Activated CD8-positive, alpha-beta T cell treated with anti-CD3 and anti-CD28 coated beads for 36 hours (primary cell): ENCODE data around the gene AKAP13. TPM values are rescaled to one million over a fixed set of nuclear protein-coding genes. Genes with fewer than 3 reads are reported as not detected.

Experiments
- ATAC-seq: fragments of 200-7000 bp; cut with Tn5 transposase; one replicate; pipeline ENCODE4 v1.10.0; 2021; ENCODE audit warnings: mild to moderate bottlenecking, moderate library complexity
- CTCF ChIA-PET: fragments of 350-600 bp; sonication (Branson Sonifier 250); formaldehyde crosslinking; loops from one replicate; lab custom pipeline; 2021; ENCODE audit warnings: antibody characterized with exemption; lab: Charles Lee
- POLR2A ChIA-PET: fragments of 350-600 bp; sonication (Branson Sonifier 250); formaldehyde crosslinking; loops from one replicate; lab custom pipeline; 2021; ENCODE audit warnings: antibody characterized with exemption; lab: Charles Lee
- DNase-seq: peaks from one replicate; pipeline ENCODE4 v3.0.0-alpha.2; 2020
- H3K27ac Mint-ChIP-seq: one replicate; pipeline ENCODE4 v1.8.0; 2021; ENCODE audit warnings: mild to moderate bottlenecking, mixed read lengths
- H3K27me3 Mint-ChIP-seq: one replicate; pipeline ENCODE4 v1.8.0; 2021; ENCODE audit warnings: mixed read lengths
- H3K36me3 Mint-ChIP-seq: one replicate; pipeline ENCODE4 v1.8.0; 2021; ENCODE audit warnings: low read depth, mixed read lengths
- H3K4me1 Mint-ChIP-seq: one replicate; pipeline ENCODE4 v1.8.0; 2021; ENCODE audit warnings: low read depth, mixed read lengths
- H3K4me3 Mint-ChIP-seq: one replicate; pipeline ENCODE4 v1.8.0; 2021; ENCODE audit warnings: mild to moderate bottlenecking, moderate library complexity, mixed read lengths
- H3K9me3 Mint-ChIP-seq: one replicate; pipeline ENCODE4 v1.8.0; 2021; ENCODE audit warnings: mixed read lengths
- CTCF ChIP-seq: fragments of 200-600 bp; IDR thresholded peaks from one replicate; pipeline ENCODE4 v1.8.0; 2022; ENCODE audit warnings: antibody characterized with exemption, mild to moderate bottlenecking
- intact Hi-C: fragments of 100-400 bp; cut with micrococcal nuclease; formaldehyde crosslinking; loops from one replicate; pipeline ENCODE4 v1.10.0; 2022
- total RNA-seq, 2 experiments: library from RNA; stranded (reverse); gene quantifications; one replicate each; pipeline ENCODE4 v1.2.3, GENCODE V29; 2021

Gene AKAP13
- total RNA-seq, 2 experiments from 2014 or later, result 79.1 to 79.5 TPM

- peaks cover 50% of the 10 kb centered on the region for H3K36me3 Mint-ChIP-seq
- DNase-seq (no peak), ATAC-seq (no peak)
- peaks cover 10% of the 10 kb centered on the region for H3K9me3 Mint-ChIP-seq
- no peak overlapping the region for H3K27ac Mint-ChIP-seq
- ChIA-PET POLR2A (interaction anchor here (1.5 kb wide), 1 partner anchor 26 kb away, joined by 3 read pairs; no protein-coding TSS in a partner anchor), CTCF (interaction anchor here (1.1 kb wide), 1 partner anchor 12 kb away, joined by 3 read pairs; no protein-coding TSS in a partner anchor)
- no peak for TF ChIP-seq CTCF
- H3K4me1 Mint-ChIP-seq, result no peaks in the 10 kb centered on the region
- intact Hi-C loops, result no loop called here
- H3K27me3 Mint-ChIP-seq, result no peaks in the 10 kb centered on the region
- H3K4me3 Mint-ChIP-seq, result no peak overlapping the region
Observed at GRCh38 chr15:85737061-85737460, 356.7 kb downstream of the AKAP13 start.

GRCh38 chr15:85741021-85741421 is 360.6 kb downstream of the AKAP13 start:
- no peaks in the 10 kb centered on the region for H3K9me3 Mint-ChIP-seq
- ChIA-PET CTCF (interaction anchor here (1.0 kb wide), 1 partner anchor 84 kb away, joined by 3 read pairs; no protein-coding TSS in a partner anchor), POLR2A (interaction anchor here (0.7 to 1.2 kb wide), 2 partner anchors 438 to 759 kb away, joined by 3 read pairs; partner anchors contain the start of gene PDE8A)
- H3K36me3 Mint-ChIP-seq, result peaks cover 42% of the 10 kb centered on the region
- H3K27ac Mint-ChIP-seq, result no peak overlapping the region
- DNase-seq (no peak), ATAC-seq (no peak)
- no peaks in the 10 kb centered on the region for H3K4me1 Mint-ChIP-seq
- no peak overlapping the region for H3K4me3 Mint-ChIP-seq
- TF ChIP-seq CTCF, result no peak
- intact Hi-C loops, result no loop called here
- H3K27me3 Mint-ChIP-seq, result no peaks in the 10 kb centered on the region

GRCh38 chr15:85741662-85742061 is 361.3 kb downstream of the AKAP13 start:
- Mint-ChIP-seq H3K36me3 (peaks cover 39% of the 10 kb centered on the region), H3K4me1 (no peaks in the 10 kb centered on the region), H3K27me3 (no peaks in the 10 kb centered on the region), H3K4me3 (no peak overlapping the region), H3K27ac (peak overlapping the region; percentile 46), H3K9me3 (no peaks in the 10 kb centered on the region)
- no peak for TF ChIP-seq CTCF
- intact Hi-C loops, result no loop called here
- no peak for ATAC-seq
- DNase-seq, result no peak
- CTCF ChIA-PET, result interaction anchor here (1.7 kb wide), 1 partner anchor 12 kb away, joined by 8 read pairs; no protein-coding TSS in a partner anchor
- POLR2A ChIA-PET, result interaction anchor here (1.0 to 1.2 kb wide), 2 partner anchors 99 to 760 kb away, joined by 3 read pairs; partner anchors contain the start of gene PDE8A

GRCh38 chr15:85742186-85742821 is 361.9 kb downstream of the AKAP13 start:
- peaks cover 40% of the 10 kb centered on the region for H3K36me3 Mint-ChIP-seq
- POLR2A ChIA-PET, result interaction anchor here (0.8 to 1.2 kb wide), 3 partner anchors 18 to 761 kb away, joined by 3 read pairs; partner anchors contain the start of gene PDE8A
- CTCF ChIA-PET, result interaction anchor here (1.0 to 1.7 kb wide), 3 partner anchors 11 to 98 kb away, joined by 5 to 8 read pairs (median 5); no protein-coding TSS in a partner anchor

More at GRCh38 chr15:85742186-85742821, 361.9 kb downstream of the AKAP13 start:
- Mint-ChIP-seq H3K4me3 (no peak overlapping the region), H3K27me3 (no peaks in the 10 kb centered on the region), H3K9me3 (no peaks in the 10 kb centered on the region), H3K27ac (peak overlapping the region; percentile 46), H3K4me1 (no peaks in the 10 kb centered on the region)
- no peak for TF ChIP-seq CTCF
- ATAC-seq, result no peak
- no peak for DNase-seq
- intact Hi-C loops, result no loop called here
